Activated CD8-positive, alpha-beta T cell treated with anti-CD3 and anti-CD28 coated beads for 36 hours (primary cell): ENCODE measurements around the gene GPC6. TPM values are rescaled to one million over a fixed set of nuclear protein-coding genes. Genes with fewer than 3 reads are reported as not detected.

ENCODE experiments used
- ATAC-seq: fragments of 200-7000 bp; cut with Tn5 transposase; one replicate; pipeline ENCODE4 v1.10.0; 2021; ENCODE audit warnings: mild to moderate bottlenecking, moderate library complexity
- CTCF ChIA-PET: fragments of 350-600 bp; sonication (Branson Sonifier 250); formaldehyde crosslinking; loops from one replicate; lab custom pipeline; 2021; ENCODE audit warnings: antibody characterized with exemption; lab: Charles Lee
- POLR2A ChIA-PET: fragments of 350-600 bp; sonication (Branson Sonifier 250); formaldehyde crosslinking; loops from one replicate; lab custom pipeline; 2021; ENCODE audit warnings: antibody characterized with exemption; lab: Charles Lee
- DNase-seq: peaks from one replicate; pipeline ENCODE4 v3.0.0-alpha.2; 2020
- H3K27ac Mint-ChIP-seq: one replicate; pipeline ENCODE4 v1.8.0; 2021; ENCODE audit warnings: mild to moderate bottlenecking, mixed read lengths
- H3K27me3 Mint-ChIP-seq: one replicate; pipeline ENCODE4 v1.8.0; 2021; ENCODE audit warnings: mixed read lengths
- H3K36me3 Mint-ChIP-seq: one replicate; pipeline ENCODE4 v1.8.0; 2021; ENCODE audit warnings: low read depth, mixed read lengths
- H3K4me1 Mint-ChIP-seq: one replicate; pipeline ENCODE4 v1.8.0; 2021; ENCODE audit warnings: low read depth, mixed read lengths
- H3K4me3 Mint-ChIP-seq: one replicate; pipeline ENCODE4 v1.8.0; 2021; ENCODE audit warnings: mild to moderate bottlenecking, moderate library complexity, mixed read lengths
- H3K9me3 Mint-ChIP-seq: one replicate; pipeline ENCODE4 v1.8.0; 2021; ENCODE audit warnings: mixed read lengths
- intact Hi-C: fragments of 100-400 bp; cut with micrococcal nuclease; formaldehyde crosslinking; loops from one replicate; pipeline ENCODE4 v1.10.0; 2022
- total RNA-seq, 2 experiments: library from RNA; stranded (reverse); gene quantifications; one replicate each; pipeline ENCODE4 v1.2.3, GENCODE V29; 2021
- TF ChIP-seq, protein P1 (sequence below): fragments of 200-600 bp; IDR thresholded peaks from one replicate; pipeline ENCODE4 v1.8.0; 2022; ENCODE audit warnings: antibody characterized with exemption, mild to moderate bottlenecking

Gene GPC6
- total RNA-seq, 2 experiments from 2014 or later: not detected

DNA sequence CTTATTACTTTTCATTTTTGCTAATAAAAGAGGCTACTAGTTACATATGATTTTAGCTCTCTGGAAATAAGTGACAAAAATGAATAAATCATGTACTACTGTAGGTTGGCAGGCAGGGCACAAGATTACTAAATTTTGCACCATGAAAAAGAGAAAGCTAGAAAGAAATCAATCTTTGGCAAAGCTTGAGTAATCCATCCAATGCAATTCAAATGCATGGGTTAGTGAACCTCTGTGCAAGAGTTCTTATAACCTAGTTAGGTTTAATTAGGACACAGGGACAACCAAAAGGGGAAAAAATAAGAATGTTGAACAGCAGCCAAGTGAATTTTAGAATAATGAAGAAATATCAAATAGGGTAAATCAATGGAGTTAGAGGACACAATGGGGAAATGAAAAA lies 947.4 kb downstream of the GPC6 start:
- ATAC-seq: no peak
- intact Hi-C loops: no loop called here

DNA sequence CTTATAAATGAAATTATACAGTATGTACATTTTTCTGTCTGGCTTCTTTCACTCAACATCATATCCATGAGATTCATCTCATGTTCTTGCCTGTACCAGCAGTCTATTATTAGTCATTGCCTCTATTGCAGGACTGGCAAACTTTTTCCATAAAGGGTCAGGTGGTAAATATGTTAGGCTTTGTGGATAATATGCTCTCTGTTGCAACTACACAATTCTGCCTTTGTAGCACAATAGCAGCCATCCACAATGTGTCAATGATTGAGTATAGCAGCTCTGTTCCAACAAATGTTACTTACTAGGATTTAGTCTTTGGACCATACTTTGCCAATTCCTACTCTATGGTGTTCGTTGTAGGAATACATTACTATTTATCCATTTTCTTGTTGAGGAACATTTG lies 948.5 kb downstream of the GPC6 start:
- POLR2A ChIA-PET: no interaction called here
- Mint-ChIP-seq H3K9me3 (no peaks in the 10 kb centered on the region), H3K4me1 (peaks cover 6% of the 10 kb centered on the region), H3K27ac (no peak overlapping the region), H3K27me3 (peaks cover 1% of the 10 kb centered on the region), H3K4me3 (no peak overlapping the region), H3K36me3 (no peaks in the 10 kb centered on the region)
- TF ChIP-seq, protein P1, sequence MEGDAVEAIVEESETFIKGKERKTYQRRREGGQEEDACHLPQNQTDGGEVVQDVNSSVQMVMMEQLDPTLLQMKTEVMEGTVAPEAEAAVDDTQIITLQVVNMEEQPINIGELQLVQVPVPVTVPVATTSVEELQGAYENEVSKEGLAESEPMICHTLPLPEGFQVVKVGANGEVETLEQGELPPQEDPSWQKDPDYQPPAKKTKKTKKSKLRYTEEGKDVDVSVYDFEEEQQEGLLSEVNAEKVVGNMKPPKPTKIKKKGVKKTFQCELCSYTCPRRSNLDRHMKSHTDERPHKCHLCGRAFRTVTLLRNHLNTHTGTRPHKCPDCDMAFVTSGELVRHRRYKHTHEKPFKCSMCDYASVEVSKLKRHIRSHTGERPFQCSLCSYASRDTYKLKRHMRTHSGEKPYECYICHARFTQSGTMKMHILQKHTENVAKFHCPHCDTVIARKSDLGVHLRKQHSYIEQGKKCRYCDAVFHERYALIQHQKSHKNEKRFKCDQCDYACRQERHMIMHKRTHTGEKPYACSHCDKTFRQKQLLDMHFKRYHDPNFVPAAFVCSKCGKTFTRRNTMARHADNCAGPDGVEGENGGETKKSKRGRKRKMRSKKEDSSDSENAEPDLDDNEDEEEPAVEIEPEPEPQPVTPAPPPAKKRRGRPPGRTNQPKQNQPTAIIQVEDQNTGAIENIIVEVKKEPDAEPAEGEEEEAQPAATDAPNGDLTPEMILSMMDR: no peak
- DNase-seq (no peak), ATAC-seq (no peak)
- intact Hi-C loops: no loop called here
- CTCF ChIA-PET: no interaction called here

More for the DNA sequence above, 947.4 kb downstream of the GPC6 start:
- POLR2A ChIA-PET: no interaction called here
- TF ChIP-seq, protein P1: no peak
- H3K4me1 Mint-ChIP-seq: peaks cover 6% of the 10 kb centered on the region
- no peak overlapping the region for H3K4me3 Mint-ChIP-seq
- peaks cover 1% of the 10 kb centered on the region for H3K27me3 Mint-ChIP-seq
- no peaks in the 10 kb centered on the region for H3K36me3 Mint-ChIP-seq
- no peaks in the 10 kb centered on the region for H3K9me3 Mint-ChIP-seq
- CTCF ChIA-PET: no interaction called here
- no peak overlapping the region for H3K27ac Mint-ChIP-seq
- DNase-seq: no peak

DNA sequence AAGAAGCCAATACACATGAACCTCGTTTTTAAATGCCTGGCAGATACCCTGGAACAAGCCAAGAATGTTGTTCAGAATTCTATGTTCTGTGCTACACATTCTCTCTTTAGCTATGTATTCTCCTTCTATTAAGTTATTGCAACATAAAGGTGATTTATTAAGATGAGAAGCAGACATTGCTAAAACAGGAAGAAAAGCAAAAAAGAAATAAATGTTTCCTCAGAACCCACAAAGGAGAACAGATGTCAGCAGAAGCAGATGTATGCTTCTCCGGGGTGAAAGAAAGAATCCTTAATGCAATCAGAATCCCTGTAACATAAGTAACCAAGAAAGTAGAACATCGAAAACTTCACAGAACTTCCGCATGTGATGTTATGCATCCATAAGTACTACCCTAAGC lies 950.0 kb downstream of the GPC6 start:
- intact Hi-C loops: no loop called here
- ATAC-seq: no peak
- H3K36me3 Mint-ChIP-seq: no peaks in the 10 kb centered on the region
- DNase-seq: no peak
- ChIA-PET CTCF (no interaction called here), POLR2A (no interaction called here)
- H3K4me3 Mint-ChIP-seq: no peak overlapping the region
- no peaks in the 10 kb centered on the region for H3K9me3 Mint-ChIP-seq
- peaks cover 6% of the 10 kb centered on the region for H3K4me1 Mint-ChIP-seq
- no peak overlapping the region for H3K27ac Mint-ChIP-seq
- H3K27me3 Mint-ChIP-seq: peaks cover 1% of the 10 kb centered on the region
- TF ChIP-seq, protein P1: no peak

DNA sequence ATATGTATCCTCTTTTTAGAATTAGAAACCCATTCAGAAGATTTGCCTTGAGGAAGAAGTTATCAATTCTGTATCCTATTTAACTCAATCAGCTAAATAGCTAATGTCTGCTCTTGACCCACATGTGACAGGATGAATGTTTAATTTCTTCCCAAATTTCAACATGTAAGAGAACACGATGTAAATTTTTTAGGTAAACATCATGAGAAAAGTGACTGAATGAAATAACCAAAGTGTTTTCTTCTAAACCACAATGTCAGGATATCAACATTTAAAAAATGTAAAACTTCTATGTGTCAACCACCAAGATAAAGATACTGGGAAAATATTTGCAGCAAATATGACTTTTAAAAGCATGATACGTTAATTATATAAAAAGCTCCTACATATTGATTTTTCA lies 950.4 kb downstream of the GPC6 start:
- DNase-seq (no peak), ATAC-seq (no peak)
- no peaks in the 10 kb centered on the region for H3K36me3 Mint-ChIP-seq
- ChIA-PET CTCF (no interaction called here), POLR2A (no interaction called here)
- TF ChIP-seq, protein P1: no peak
- intact Hi-C loops: no loop called here
- H3K27me3 Mint-ChIP-seq: peaks cover 1% of the 10 kb centered on the region
- no peak overlapping the region for H3K4me3 Mint-ChIP-seq
- no peaks in the 10 kb centered on the region for H3K9me3 Mint-ChIP-seq
- H3K4me1 Mint-ChIP-seq: peaks cover 6% of the 10 kb centered on the region
- no peak overlapping the region for H3K27ac Mint-ChIP-seq

DNA sequence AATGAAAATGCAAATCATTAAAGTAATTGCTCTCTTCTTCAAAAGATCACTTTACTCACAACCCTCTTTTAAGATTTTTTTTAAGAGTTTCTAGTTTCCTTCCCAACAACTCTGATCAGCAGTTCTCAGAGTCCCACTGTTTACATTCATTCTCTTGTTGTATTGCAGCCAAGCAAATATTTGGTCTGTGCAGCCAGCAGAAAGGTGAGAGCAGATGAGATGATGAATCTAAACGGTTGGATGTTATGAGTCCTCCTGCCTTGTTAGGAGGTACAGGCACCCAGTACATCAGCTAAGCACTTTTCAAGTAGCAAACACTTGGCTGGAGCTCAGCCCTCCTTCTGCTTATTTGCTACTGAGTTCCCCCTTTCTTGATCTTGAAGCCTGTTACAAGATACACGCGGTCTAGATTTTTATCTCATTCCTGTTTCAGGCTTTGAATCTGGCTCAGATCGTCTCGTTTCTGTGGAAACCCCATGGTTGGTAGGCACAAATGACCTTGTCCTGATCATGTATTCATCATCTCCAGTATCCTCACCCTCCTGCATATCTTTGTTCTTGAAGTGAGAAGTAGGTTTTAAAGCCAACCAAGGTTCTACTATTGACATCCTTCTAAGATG lies 952.1 kb downstream of the GPC6 start:
- CTCF ChIA-PET: no interaction called here
- POLR2A ChIA-PET: no interaction called here
- H3K27me3 Mint-ChIP-seq: peaks cover 1% of the 10 kb centered on the region
- H3K36me3 Mint-ChIP-seq: no peaks in the 10 kb centered on the region
- H3K4me3 Mint-ChIP-seq: no peak overlapping the region
- DNase-seq: no peak
- TF ChIP-seq, protein P1: no peak
- H3K27ac Mint-ChIP-seq: no peak overlapping the region
- intact Hi-C loops: no loop called here
- H3K9me3 Mint-ChIP-seq: no peaks in the 10 kb centered on the region
- ATAC-seq: no peak
- H3K4me1 Mint-ChIP-seq: peaks cover 6% of the 10 kb centered on the region
